Right hindlimb (tissue), 1 donor: ENCODE data around the gene PRDM16.

Experiments used
- DNase-seq: peaks from one replicate; pipeline ENCODE4 v3.0.0-alpha.2; 2018

Gene PRDM16

GRCh38 chr1:3351449-3352298 is 282.7 kb downstream of the PRDM16 start:
- no peak for DNase-seq

GRCh38 chr1:3352299-3352951 is 283.4 kb downstream of the PRDM16 start:
- DNase-seq, result peak; percentile 61

GRCh38 chr1:3352952-3353331 is 283.9 kb downstream of the PRDM16 start:
- DNase-seq, result peak; percentile 86

- no peak for DNase-seq
These were observed 284.9 kb downstream of the PRDM16 start for GRCh38 chr1:3353876-3354275.

- DNase-seq, result no peak
These were observed 286.1 kb downstream of the PRDM16 start for GRCh38 chr1:3355089-3355488.

- no peak for DNase-seq
These were observed 287.2 kb downstream of the PRDM16 start for GRCh38 chr1:3355894-3356826.

GRCh38 chr1:3356827-3357460 is 287.9 kb downstream of the PRDM16 start:
- DNase-seq, result no peak

- no peak for DNase-seq
These were observed 288.7 kb downstream of the PRDM16 start for GRCh38 chr1:3357526-3358297.

- DNase-seq, result no peak
These were observed 290.3 kb downstream of the PRDM16 start for GRCh38 chr1:3359351-3359750.

- DNase-seq, result no peak
These were observed 290.9 kb downstream of the PRDM16 start for GRCh38 chr1:3359756-3360440.

- no peak for DNase-seq
These were observed 291.7 kb downstream of the PRDM16 start for GRCh38 chr1:3360646-3361257.

GRCh38 chr1:3363023-3363422 is 294.0 kb downstream of the PRDM16 start:
- no peak for DNase-seq

- DNase-seq, result no peak
These were observed 294.8 kb downstream of the PRDM16 start for GRCh38 chr1:3363756-3364155.

- no peak for DNase-seq
These were observed 295.5 kb downstream of the PRDM16 start for GRCh38 chr1:3364551-3364950.

- DNase-seq, result no peak
These were observed 296.0 kb downstream of the PRDM16 start for GRCh38 chr1:3364983-3365382.

GRCh38 chr1:3365523-3366125 is 296.6 kb downstream of the PRDM16 start:
- DNase-seq, result no peak

GRCh38 chr1:3366126-3367051 is 297.4 kb downstream of the PRDM16 start:
- DNase-seq, result peak; percentile 69

GRCh38 chr1:3367376-3367775 is 298.4 kb downstream of the PRDM16 start:
- DNase-seq, result no peak

GRCh38 chr1:3368059-3368458 is 299.1 kb downstream of the PRDM16 start:
- DNase-seq, result no peak
